Thoracic aorta (tissue), 2 donors: ENCODE measurements around the gene SYNE1. TPM values are rescaled to one million over a fixed set of nuclear protein-coding genes. Genes with fewer than 3 reads are reported as not detected.
A peak's percentile ranks its signal among the peaks of the same experiment; 100 is the strongest.

Experiments used
- ATAC-seq: fragments of 150-250 bp; one replicate; pipeline ENCODE4 v1.8.0; 2017; ENCODE audit warnings: low read depth; ENCODE audit not compliant: insufficient number of reproducible peaks, low FRiP score
- DNase-seq: peaks from one replicate; pipeline ENCODE4 v3.0.0-alpha.2; 2020; ENCODE audit warnings: low spot score
- H3K27ac ChIP-seq, 2 donors: fragments of 200-600 bp; sonication (generic); 1 replicate in 1 of 2; 2 replicates in 1 of 2; pipeline ENCODE4 v1.5.1; 2016; ENCODE audit warnings: mild to moderate bottlenecking in 2 of 2, moderate library complexity in 2 of 2
- H3K27me3 ChIP-seq: fragments of 200-600 bp; sonication (generic); replicated peaks from 2 replicates; pipeline ENCODE4 v1.6.0; 2016; ENCODE audit warnings: mild to moderate bottlenecking; ENCODE audit not compliant: insufficient read depth
- H3K36me3 ChIP-seq: fragments of 200-600 bp; sonication (generic); one replicate; pipeline ENCODE4 v1.5.1; 2016
- H3K4me1 ChIP-seq, 2 donors: fragments of 200-600 bp; sonication (generic); 1 replicate in 1 of 2; 2 replicates in 1 of 2; pipeline versions ENCODE4 v1.5.1 to v1.6.0; 2016; ENCODE audit warnings: low read depth in 2 of 2, mild to moderate bottlenecking in 1 of 2; ENCODE audit not compliant: control insufficient read depth in 1 of 2
- H3K4me3 ChIP-seq: fragments of 200-600 bp; sonication (generic); 2 replicates; pipeline ENCODE4 v1.5.1; 2016; ENCODE audit warnings: mild to moderate bottlenecking
- H3K9me3 ChIP-seq: fragments of 200-600 bp; sonication (generic); 2 replicates; pipeline ENCODE4 v1.5.1; 2016
- total RNA-seq, 2 donors: library from RNA; depleted of rRNA; stranded (reverse); fragments of >200 nt; gene quantifications; one replicate each; pipeline versions ENCODE4 v1.1.0 to v1.2.3, GENCODE V29; 2016
- TF ChIP-seq, protein P1 (sequence below): fragments of 200-600 bp; sonication (generic); IDR thresholded peaks from one replicate; pipeline ENCODE4 v1.5.1; 2019; ENCODE audit warnings: antibody characterized with exemption

SYNE1 gene
- total RNA-seq, 2 donors from 2014 or later: 462 to 552 TPM

DNA sequence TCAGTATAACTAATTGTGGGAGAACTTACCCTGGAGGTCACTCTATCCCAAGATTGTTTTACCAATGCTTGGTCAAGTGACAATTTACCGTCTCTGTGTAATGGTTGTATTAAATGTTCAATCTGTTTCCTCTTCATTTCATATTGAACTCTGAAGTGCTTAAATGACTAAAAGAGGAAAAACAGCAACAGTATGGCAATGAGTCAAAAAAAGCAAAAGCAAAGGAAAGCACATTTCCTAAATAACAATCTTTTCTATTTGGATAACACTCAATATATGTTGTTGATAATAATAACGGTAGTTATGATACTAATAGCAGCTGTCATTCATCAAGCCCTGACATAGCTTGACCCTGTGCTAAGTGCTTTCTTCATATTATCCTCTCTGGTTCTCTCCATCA lies 152.4 kb downstream of the SYNE1 start:
- TF ChIP-seq, protein P1, sequence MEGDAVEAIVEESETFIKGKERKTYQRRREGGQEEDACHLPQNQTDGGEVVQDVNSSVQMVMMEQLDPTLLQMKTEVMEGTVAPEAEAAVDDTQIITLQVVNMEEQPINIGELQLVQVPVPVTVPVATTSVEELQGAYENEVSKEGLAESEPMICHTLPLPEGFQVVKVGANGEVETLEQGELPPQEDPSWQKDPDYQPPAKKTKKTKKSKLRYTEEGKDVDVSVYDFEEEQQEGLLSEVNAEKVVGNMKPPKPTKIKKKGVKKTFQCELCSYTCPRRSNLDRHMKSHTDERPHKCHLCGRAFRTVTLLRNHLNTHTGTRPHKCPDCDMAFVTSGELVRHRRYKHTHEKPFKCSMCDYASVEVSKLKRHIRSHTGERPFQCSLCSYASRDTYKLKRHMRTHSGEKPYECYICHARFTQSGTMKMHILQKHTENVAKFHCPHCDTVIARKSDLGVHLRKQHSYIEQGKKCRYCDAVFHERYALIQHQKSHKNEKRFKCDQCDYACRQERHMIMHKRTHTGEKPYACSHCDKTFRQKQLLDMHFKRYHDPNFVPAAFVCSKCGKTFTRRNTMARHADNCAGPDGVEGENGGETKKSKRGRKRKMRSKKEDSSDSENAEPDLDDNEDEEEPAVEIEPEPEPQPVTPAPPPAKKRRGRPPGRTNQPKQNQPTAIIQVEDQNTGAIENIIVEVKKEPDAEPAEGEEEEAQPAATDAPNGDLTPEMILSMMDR: no peak
- H3K27me3 ChIP-seq: no peaks in the 10 kb centered on the region
- no peak overlapping the region for H3K27ac ChIP-seq
- H3K36me3 ChIP-seq: no peaks in the 10 kb centered on the region
- DNase-seq: no peak
- peaks cover 0 to 3% of the 10 kb centered on the region in 2 donors for H3K4me1 ChIP-seq
- H3K9me3 ChIP-seq: no peaks in the 10 kb centered on the region
- no peak for ATAC-seq
- H3K4me3 ChIP-seq: no peak overlapping the region

DNA sequence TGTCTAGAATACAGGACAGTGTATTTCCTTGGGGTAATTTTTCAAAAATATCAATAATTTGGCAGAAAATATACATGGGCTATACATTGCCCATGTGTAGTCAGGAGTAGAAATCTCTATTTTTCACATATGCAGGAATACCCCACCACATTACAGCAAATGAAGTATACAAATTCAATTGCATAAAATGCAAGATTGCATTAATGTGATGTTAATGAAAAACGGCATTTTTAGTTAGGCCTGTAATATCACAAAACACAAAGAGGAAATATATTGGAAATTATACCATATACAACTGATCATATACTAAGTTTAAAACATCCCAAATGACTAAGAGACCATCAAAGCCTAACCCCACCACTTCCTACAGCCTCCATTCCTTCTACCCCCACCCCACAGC lies 154.9 kb downstream of the SYNE1 start:
- TF ChIP-seq, protein P1: no peak

DNA sequence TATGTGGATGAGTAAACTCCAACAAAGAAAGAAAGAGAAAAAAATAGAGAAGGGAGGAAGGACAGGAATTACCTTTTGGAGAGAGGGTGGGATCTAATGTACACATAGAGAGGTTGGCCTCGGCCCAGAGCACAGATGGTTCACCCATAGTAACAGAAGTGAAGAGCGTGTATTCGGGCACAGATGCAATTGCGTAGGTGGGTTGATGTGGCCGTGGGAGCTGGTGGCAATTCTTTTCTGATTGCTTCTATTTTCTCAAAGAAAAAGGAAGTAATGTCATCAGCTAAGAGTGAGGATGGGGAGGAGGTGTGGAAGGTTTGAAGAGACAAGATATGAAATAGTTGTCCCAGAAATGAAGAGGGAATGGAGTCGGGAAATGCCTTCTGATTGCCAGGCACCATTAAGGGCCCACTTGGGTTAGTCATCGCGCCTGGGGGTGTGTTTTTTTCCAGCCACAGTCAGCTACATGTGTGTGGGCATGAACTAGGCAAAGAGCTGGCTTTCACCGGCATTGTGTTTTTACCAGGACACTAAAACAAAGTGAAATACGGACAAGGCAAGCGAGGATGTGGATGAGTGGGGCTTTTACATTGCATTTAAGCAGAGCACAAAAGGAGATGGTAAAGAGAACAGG lies 158.7 kb downstream of the SYNE1 start:
- ATAC-seq: no peak
- no peak overlapping the region for H3K4me3 ChIP-seq
- H3K9me3 ChIP-seq: no peaks in the 10 kb centered on the region
- no peak for DNase-seq
- no peaks in the 10 kb centered on the region for H3K36me3 ChIP-seq
- no peaks in the 10 kb centered on the region for H3K27me3 ChIP-seq
- TF ChIP-seq, protein P1: no peak
- no peak overlapping the region for H3K27ac ChIP-seq
- H3K4me1 ChIP-seq: no peaks in the 10 kb centered on the region

More for the DNA sequence above, 154.9 kb downstream of the SYNE1 start:
- H3K36me3 ChIP-seq: no peaks in the 10 kb centered on the region
- ATAC-seq (no peak), DNase-seq (no peak)
- H3K27ac ChIP-seq: no peak overlapping the region
- no peaks in the 10 kb centered on the region for H3K9me3 ChIP-seq
- H3K27me3 ChIP-seq: no peaks in the 10 kb centered on the region
- H3K4me3 ChIP-seq: no peak overlapping the region
- peaks cover 0 to 3% of the 10 kb centered on the region in 2 donors for H3K4me1 ChIP-seq

DNA sequence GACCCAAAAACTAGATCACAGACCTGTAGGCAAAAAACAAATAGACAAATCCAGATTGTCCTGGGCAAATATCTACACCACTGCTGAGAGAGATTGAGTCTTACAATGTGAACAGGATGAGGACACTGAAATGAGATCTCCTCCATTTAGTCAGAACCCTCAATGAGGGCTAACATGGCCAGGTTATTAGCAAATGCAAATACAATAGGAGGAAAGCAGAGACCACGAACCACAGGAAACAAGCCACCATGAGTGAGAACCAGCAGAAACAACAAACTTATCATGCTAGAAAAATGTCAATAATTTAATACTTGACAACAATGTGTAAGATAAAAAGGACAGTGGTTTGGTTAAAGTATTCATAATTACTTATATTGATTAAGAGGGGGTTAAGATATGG lies 162.8 kb downstream of the SYNE1 start:
- TF ChIP-seq, protein P1: no peak
- ATAC-seq (no peak), DNase-seq (no peak)
- H3K9me3 ChIP-seq: no peaks in the 10 kb centered on the region
- no peaks in the 10 kb centered on the region for H3K36me3 ChIP-seq
- H3K27ac ChIP-seq: no peak overlapping the region
- no peak overlapping the region for H3K4me3 ChIP-seq
- no peaks in the 10 kb centered on the region for H3K27me3 ChIP-seq
- no peaks in the 10 kb centered on the region for H3K4me1 ChIP-seq

DNA sequence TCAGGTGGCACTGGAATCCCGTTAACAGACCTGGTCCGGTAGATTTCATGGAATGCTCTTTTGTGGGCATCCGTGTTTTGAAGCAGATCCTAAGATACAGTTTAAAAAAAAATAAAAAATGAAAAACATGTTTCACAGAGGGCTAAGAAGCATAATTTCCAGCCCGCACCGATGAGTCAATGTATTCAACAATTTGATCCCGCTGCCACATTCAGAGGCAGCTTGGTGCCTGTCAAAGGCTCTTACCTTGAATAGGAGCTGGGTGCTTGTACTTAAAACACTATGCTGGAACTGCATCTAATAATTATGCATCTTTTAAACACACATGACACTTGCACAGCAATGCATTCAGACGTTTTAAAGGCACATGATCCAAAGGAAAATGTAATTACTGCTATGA lies 164.8 kb downstream of the SYNE1 start:
- Histone ChIP-seq H3K9me3 (no peaks in the 10 kb centered on the region), H3K4me3 (peak overlapping the region; percentile 72), H3K27ac (peak overlapping the region in 1 of 2 donors; percentile 42), H3K36me3 (no peaks in the 10 kb centered on the region), H3K27me3 (no peaks in the 10 kb centered on the region), H3K4me1 (no peaks in the 10 kb centered on the region)
- no peak for ATAC-seq
- no peak for DNase-seq
- TF ChIP-seq, protein P1: no peak
